Retinal pigment epithelial cell (primary cell): ENCODE results near the gene CAB39.
A peak's percentile ranks its signal among the peaks of the same experiment; 100 is the strongest.

Experiments
- DNase-seq: peaks from one replicate; pipeline ENCODE4 v3.0.0-alpha.2; 2010; ENCODE audit warnings: low read depth
- H3K4me3 ChIP-seq: 2 replicates; pipeline ENCODE4 v1.5.1; 2011; ENCODE audit warnings: mild to moderate bottlenecking, low read length, control low read depth, moderate library complexity
- TF ChIP-seq, protein P1 (sequence below): conservative IDR thresholded peaks from 2 replicates; pipeline ENCODE4 v1.5.1; 2011; ENCODE audit warnings: low read depth, low read length, control low read depth, inconsistent platforms

Gene CAB39

DNA sequence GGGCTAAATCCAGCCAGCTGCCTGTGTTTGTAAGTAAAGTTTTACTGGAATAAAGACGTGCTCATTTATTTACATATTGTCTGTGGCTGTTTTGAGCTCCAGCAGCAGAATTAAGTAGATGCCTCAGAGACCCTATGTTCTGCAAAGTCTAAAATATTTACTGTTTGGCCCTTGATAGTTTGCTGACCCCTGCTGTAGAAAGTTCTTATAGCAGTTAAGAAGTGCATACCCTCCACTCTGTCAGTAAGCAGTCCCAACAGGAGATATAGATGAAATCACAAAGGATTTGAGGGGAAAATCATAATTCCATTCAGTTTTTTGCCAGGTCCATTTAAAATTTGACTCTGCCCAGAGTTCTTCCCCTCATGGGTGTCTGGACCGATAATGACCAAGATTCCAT is 102.0 kb downstream of the CAB39 start:
- H3K4me3 ChIP-seq: no peak overlapping the region
- TF ChIP-seq, protein P1, sequence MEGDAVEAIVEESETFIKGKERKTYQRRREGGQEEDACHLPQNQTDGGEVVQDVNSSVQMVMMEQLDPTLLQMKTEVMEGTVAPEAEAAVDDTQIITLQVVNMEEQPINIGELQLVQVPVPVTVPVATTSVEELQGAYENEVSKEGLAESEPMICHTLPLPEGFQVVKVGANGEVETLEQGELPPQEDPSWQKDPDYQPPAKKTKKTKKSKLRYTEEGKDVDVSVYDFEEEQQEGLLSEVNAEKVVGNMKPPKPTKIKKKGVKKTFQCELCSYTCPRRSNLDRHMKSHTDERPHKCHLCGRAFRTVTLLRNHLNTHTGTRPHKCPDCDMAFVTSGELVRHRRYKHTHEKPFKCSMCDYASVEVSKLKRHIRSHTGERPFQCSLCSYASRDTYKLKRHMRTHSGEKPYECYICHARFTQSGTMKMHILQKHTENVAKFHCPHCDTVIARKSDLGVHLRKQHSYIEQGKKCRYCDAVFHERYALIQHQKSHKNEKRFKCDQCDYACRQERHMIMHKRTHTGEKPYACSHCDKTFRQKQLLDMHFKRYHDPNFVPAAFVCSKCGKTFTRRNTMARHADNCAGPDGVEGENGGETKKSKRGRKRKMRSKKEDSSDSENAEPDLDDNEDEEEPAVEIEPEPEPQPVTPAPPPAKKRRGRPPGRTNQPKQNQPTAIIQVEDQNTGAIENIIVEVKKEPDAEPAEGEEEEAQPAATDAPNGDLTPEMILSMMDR: peak; percentile 61
- no peak for DNase-seq

DNA sequence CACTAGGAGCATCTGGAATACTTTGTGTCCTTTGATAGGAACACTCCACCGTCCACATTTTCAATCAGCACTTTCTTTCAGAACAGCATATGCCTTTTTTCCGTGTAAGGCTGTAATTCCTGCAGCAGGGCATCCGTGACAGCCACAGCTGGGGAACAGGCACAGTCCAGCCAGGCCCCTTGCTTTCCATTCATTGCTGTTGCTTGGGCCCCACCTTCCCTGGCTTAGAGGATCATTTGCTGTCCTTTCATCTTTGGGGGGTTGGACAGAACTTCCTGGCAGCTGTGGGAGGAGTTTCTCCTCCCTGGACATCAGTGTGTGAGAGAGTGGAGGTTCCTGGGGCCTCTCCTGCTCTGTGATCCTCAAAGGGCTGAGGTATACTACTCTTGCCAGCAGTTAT is 102.4 kb downstream of the CAB39 start:
- TF ChIP-seq, protein P1: no peak
- DNase-seq: no peak
- no peak overlapping the region for H3K4me3 ChIP-seq

DNA sequence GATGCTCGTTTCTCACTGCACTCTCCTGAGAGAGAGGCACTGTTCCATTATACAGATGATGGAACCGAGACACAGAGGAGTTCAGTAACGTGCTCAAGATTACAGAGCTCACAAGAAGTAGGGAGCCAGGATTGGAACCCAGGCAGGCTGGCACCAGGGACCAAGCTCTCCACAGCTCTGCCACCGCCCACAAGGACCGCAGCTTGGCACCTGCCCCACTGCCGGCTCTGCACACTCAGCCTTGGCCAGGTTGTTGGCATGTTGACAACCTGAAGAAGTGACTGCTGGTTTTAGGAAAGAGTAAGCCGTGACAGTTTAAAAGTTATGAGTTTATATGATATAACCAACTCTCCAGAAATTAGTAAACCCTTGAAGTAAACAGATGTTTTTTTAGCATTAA is 104.1 kb downstream of the CAB39 start:
- H3K4me3 ChIP-seq: no peak overlapping the region
- TF ChIP-seq, protein P1: no peak
- no peak for DNase-seq

DNA sequence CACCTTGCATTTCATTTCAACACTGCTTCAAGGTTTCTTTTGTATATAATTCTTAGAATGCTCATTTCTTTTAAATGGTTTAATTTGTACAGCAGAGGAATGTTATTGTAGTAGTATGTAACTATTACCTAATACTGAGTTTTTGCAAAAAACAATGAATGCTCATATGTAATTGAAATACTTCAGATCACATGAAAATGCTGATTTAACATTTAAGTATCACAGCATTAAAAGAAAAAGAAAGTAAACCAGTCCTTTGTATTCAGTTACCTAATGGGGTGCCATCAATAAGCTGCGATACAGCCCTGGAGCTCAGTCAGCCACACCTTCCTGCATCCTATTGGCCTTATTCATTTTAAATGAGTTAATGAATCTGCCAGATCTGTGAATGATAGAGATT is 106.8 kb downstream of the CAB39 start:
- TF ChIP-seq, protein P1: no peak
- H3K4me3 ChIP-seq: no peak overlapping the region
- DNase-seq: no peak

DNA sequence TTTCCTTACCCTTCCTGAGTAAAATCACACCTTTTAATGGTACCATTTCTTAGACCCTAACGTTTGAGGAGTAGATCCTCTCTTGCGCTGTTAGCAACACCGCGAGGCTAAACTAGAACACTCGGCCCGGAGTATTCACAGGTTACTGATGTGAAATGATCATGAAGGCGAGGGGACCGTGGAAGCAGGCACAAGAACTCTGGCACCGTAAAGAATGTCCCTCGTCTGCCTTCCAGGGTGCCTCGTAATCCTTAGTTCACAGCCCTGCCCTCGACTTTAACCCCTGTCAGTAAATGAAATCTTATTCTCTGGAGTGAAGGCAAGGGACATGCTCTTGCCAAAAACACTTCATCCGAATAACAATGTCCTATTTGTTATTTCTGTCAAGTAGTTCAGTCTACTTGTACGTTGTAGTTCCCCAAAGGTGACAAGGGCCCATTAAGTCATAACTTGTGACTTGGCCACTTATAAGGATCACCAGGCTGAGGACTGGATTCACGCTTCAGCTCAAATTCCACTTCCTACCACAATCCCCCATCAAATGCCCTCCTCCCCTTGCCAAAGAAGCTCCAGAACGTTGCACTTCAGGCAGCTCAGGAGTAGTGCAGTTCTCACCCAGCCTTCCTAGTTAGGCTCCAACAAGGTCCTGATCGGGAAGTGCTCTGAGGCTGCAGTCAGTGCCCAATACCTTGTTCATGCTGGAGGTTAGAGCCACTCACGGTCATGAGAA is 108.8 kb downstream of the CAB39 start:
- H3K4me3 ChIP-seq: no peak overlapping the region
- TF ChIP-seq, protein P1: no peak
- peak; percentile 39 for DNase-seq

DNA sequence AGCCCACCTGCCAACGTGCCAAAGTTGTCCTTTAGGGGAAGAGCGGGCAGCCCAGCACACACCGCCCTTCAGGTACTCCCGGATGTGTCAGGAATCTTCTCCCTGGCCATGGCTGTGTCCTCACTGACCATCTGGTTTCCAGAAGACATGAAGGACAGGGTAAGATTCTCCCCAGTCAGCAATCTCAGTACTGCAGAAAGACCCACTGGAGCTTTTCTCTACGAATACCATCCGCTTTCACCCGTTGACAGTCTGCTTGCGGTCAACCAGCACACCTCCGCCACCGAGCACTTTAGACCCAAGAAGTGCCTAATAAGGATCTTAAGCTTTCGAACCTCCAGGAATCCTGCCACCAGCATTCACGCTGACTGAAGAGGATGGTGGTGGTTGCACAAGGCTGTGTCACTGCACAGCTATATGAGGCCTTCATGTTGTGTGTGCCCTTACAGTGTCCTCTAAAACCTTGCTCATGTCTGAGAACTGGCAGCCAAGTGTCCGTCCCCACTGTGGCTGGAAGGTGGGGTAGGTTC is 109.4 kb downstream of the CAB39 start:
- no peak overlapping the region for H3K4me3 ChIP-seq
- TF ChIP-seq, protein P1: no peak
- DNase-seq: no peak
